Stimulated activated CD4-positive, alpha-beta T cell treated with anti-CD3 and anti-CD28 coated beads, Interleukin-4, amount 100 ng/mL, for 24 hours (primary cell): ENCODE results near the gene ZNRD2.
A peak's percentile ranks its signal among the peaks of the same experiment; 100 is the strongest.
"Not testable (repeated sequence)": the region's sequence is repeated elsewhere in the genome, so short reads cannot be mapped to it uniquely, and the experiment has no call there.

ENCODE experiments used
- DNase-seq: peaks from one replicate; pipeline ENCODE4 v3.0.0-alpha.2; 2020

ZNRD2 gene

DNA sequence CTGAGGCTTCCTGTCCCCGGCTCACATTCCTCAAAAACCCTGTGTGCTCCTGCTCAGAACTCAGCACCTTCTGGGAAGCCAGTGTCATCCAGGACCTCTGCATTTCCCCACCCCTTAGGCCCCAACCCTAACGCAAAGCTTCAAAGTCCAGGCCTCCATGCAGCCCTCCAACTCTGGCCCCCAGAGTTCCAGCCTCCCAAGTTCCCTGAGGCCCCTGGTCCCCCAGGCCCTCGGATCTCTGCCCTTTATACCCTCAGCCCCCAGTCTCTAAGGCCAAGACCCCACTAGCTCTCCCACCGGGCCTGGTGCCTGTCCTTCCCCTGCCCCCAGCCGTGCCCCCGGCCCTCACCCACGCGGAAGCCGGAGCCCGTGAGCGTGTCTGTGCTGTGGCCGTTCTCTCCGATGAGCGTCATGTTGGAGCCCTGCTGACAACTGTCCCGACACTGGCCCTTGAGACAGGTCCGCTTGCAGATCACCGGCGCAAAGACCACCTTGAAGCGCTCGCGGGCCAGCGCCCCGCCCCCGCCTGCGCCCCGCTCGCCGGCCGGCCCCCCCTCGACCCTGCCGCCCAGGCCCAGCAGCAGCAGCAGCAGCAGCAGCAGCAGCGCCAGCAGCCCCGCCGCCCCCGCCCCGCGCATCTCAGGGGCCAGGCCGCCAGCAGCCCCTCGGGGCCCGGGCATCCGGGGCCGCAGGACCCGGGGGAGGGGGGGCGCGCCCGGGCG, 12.8 kb upstream of the ZNRD2 start:
- no peak for DNase-seq

DNA sequence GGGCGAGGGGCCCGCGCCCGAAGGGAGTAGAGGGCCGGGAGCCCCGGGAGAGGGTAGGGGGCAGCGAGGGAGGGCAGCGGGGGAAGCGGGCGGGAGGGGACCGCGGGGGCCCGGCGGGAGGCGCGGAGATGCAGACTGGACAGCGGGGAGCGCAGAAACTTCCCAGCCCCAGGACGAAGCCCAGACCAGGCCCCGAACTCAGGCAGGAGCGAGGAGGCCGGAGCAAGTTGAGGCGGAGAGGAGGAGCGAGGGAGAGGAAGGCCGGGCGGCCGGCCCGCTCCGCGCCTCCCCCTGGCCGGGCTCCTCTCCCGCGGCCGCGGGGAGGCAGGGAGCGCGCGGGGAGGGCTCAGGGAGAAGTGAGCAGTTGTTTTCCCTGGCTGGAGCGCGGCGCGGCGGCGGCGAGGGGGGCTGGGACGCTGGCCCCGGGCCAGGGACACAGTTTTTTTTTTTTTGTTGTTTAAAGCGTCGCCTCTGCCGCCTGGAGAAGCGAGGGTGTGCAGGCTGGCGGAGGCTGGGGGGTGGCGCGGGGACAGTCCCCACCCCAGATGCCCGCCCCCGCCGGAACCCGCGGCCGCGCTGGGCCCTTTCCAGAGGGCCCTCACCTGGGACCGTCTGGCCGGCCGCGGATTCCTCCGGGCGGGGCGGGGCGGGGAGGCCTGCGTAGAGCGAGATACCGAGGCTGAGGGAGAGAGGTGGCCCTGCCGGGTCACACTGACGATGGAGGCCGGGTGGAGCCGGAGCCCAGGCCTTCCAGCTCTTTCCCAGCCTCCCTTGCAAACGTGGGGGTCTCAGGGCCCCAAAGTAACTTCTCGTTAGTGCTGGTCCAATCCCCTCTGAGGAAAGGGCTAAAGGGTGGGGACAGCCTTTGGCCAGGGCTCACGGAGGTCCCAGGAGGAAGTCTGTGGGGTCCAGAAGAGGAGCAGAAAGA, 12.0 kb upstream of the ZNRD2 start, which contains the start of gene LTBP3:
Gene LTBP3 (minus strand): TSS at position 358 of the 928 bp plus-strand sequence. CDS start 400 bp downstream, outside the sequence.
- no peak for DNase-seq

DNA sequence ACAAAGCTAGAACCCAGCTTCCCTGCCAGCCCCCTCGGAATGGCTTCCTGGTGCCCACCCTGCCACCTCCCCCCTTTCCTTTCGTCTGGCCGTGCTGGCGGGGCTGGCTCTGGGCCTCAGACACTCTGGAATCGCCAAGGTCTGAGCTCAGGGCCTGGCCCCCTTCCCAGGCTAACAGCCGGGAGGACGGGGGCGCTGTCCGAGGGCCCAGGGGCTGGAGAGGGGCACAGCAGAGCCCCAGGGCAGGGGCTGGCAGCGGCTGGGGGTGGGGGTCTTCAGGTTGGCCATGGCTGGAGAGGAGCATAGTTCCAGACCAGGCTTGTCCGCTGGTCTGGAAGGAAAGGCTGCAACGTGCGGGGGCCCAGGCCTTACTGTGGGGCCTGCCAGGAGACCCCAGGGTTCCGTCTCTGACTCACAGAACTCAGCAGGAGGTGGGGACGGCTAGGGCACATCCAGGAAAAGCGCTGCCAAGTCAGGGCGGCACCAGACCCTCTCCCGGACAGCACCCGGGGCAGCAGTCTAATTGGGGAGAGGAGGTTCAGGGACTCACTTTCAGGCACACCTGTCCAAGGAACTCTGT, 11.3 kb upstream of the ZNRD2 start:
- DNase-seq, result no peak

DNA sequence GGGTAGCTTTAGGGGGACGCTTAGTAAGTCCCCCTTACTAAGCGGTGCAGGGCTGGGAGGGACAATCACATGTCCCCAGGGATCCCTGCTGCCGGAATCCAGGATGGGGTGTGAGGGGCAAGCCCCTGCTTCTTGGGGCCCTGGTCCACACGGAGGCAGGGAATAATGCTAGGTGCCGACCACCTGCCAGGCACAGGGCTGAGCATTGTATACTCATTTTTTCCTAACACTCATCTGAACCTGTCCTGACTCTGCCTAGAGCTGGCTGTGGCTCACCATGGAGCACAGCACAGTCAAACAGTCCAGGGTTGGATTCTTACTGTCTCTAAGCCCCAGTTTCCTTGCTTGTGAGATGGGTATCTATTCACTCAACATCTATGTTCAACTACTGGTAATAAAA, 10.7 kb upstream of the ZNRD2 start:
- DNase-seq, result no peak

DNA sequence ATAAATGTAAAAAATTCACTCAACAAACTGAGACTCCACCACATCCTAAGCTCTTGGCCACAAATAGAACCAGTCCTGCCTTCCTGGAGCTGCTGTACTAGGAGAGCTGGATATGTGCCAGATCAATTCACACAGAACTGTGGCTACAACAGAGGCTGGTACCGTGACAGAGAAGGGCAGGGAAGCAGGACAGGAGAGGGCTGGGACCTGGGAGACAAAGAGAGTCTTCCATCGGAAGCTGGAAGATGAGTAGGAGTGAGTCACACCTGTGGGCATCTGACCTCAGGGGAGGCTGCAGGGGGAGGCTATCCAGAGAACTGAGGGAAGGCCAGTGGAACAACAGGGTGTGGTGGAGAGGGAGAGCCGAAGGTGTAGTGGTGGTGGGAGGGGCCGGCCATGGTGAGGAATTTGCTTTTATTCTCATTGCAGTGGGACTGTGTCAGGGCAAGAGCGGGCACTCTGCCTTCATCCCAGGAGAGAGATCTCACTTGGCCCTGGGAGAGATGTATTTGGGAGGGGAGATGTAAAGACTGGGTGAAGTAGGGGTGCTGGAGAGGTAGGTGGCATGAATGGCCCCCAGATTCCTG, 10.2 kb upstream of the ZNRD2 start:
- no peak for DNase-seq

DNA sequence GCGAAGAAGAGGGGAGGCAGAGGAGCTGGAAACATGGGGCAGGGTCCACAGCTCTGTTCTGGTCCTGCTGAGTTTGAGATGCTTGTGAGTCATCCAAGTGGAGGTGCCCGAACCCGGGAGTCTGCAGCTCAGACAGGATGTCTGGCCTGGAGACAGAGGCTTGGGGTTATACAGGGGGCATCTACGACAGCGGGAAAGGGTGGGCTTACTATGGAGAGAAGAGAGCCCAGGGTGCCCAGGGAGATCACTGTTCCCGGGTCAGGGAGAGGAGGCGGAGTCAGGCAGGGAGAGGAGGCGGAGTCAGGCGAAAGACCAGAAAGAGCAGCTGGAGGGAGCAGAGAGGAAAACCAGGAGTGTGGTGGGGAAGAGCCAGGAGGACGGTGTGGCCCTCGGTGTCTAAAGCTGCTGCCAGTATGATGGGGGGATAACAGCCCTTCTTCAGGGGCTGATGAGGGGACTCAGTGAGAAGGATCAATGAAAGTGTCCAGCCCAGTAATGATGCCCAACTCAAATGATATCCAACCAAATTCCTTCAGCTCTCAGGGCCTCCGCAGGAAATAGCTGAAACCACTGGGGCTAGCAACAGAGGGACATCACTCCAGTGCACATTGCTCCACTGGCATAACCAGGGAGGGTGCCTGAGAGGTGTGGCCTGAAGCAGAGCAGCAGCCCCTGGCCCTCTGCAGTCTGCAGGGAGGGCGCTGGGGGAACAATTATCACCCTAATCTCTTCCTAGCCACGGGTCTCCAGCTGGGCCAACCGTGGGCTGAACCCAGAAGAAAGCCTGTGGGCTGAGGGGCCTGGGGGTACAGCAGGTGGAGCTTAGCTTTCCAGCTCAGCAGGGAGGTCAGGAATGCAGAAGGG, 9.5 kb upstream of the ZNRD2 start:
- DNase-seq, result no peak

DNA sequence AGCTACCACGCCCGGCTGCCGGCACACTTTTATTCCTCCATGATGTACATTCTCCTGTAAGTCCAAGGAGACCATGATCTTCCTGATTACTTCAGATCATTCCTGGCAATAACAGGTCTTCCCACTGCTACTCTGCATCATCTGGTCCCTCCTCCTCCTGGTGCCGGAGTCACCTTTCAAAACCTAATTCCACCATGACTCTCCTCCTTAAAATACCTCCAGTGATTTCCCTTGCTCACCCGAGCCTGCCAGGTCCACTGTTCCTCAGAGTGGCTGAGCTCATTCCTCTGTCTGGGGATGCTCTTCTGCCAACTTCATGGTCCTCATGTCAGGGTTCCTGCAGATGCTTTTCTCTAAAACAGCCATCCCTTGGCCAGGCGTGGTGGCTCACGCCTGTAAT, 8.3 kb upstream of the ZNRD2 start:
- no peak for DNase-seq

DNA sequence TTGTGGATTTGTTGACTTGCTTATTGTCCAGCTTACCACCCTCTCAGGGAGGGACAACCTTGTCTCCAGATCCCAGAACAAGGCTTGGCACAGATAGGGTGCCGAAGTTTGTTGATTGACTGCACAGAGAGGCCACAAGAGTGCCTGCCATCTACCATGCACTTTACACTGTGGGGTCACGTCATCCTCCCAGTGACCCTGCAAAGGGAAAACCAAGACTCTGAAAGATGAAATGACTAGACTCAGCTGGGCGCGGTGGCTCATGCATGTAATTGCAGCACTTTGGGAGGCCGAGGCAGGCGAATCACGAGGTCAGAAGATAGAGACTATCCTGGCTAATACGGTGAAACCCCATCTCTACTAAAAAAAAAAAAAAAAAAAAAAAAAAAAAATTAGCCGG, 7.5 kb upstream of the ZNRD2 start:
- no peak for DNase-seq

DNA sequence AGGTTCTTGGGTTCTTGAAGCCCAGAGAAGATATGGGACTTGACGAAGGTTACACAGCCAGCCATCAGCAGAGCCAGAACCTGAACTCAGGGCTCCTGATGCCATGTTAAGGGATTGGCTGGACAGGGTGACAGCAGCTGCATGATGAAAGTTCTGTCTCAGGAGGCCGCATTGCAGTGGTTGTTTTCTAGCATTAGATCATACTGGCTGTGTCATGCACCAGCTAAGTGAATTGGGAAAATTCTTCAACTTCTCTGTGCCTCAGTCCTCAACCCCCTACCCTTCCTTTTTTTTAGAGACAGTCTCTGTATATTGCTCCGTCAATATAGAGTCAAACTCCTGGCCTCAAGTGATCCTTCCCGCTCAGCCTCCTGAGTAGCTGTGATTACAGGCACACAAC, 6.7 kb upstream of the ZNRD2 start:
- DNase-seq, result no peak

DNA sequence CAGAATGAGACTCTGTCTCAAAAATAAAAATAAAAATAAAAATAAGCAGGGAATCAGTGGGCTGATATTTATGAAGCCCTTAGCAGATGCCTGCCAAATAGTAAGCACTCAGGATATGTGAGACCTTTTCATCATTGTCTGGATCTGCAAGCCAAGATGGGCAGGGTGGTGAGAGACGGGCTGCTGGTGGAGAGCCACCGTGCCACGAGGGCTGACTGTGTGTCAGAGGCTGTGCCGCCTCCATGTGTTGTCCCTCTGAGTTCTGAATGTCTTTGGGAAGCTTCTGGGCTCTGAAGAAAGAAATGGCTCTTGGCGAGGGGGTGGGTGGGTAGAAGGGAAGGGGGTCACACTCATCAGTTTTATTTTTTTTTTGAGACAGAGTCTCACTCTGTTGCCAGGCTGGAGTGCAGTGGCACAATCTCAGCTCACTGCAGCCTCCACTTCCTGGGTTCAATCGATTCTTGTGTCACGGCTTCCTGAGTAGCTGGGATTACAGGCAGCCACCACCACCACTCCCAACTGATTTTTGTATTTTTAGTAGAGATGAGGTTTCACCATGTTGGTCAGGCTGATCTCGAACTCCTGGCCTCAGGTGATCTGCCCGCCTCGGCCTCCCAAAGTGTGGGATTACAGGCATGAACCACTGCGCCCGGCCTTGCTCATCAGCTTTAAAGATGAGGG, 5.3 kb upstream of the ZNRD2 start:
- DNase-seq, result not testable (repeated sequence)

DNA sequence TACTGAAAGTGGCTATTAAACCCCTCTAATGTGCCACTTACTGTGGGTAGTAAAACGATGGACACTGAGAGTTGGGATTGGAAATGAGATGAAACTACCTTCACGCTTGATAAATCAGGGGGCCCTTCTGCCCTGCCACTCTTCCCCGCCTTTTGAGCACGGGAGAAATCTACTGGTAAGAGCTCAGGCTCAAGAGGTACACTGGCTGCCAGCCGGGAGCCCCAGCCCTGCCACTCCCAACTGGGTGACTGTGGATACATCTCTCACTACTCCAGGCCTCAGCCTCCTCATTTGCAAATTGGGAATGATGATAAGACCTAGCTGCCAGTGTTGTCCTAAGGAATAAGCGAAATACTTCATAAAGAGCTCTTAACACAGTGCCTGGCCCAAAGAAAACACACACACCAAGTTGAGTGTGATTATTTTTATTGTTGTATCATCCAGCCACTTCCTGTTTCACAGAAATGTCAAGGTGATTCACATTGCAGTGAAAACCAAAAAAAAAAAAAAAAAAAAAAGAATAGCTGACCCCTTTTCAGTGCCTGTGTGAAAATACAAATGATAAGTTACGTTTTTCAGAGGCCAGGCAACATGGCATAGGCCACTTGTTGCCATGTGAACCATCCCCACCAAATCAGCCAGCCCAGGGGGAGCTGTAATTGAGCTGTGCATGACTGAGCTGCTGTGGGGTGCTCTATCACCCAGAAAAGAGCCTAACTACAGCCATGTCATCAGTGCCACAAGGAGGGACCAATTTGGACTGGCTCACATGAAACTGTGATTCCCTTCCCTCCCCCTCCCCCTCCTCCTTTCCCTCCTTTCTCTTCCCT, 4.4 kb upstream of the ZNRD2 start:
- no peak for DNase-seq

DNA sequence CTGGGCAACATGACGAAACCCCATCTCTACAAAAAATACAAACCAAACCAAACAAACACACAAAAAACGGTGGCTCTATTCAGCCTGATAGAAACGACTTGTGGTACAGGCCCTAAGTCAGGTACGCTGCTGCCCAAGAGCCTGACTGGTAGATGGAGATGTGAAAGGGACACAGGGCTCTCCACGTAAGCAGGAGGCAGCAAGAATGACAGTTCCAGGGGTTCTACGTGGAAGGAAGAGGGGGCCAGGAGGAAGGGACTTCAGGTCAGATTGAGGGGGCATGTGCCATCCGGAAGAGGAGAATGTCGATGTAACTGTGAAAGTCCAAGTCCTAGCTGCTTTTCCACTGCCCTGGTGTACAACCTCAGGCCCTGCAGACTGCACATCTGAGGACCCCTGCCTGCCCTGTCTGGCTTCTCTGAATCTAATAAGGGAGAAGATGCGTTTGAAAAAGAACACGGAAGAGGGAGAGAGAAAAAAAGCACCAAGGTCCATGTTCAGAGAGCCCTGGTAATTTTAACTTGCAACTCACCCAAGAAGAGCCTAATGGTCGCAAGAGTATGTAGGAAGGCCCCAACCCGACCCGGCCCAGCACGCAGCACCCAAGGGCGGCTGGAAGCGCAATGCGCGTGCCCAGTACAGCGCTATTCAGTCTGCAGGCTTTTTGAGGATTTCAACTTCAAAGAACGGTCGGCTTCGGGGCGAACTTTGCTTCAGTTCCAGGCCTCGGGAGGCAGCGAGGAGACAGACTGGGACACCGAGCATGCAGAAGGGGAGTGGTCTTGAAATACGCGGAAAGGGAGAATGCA, 909 bp upstream of the ZNRD2 start:
- no peak for DNase-seq

DNA sequence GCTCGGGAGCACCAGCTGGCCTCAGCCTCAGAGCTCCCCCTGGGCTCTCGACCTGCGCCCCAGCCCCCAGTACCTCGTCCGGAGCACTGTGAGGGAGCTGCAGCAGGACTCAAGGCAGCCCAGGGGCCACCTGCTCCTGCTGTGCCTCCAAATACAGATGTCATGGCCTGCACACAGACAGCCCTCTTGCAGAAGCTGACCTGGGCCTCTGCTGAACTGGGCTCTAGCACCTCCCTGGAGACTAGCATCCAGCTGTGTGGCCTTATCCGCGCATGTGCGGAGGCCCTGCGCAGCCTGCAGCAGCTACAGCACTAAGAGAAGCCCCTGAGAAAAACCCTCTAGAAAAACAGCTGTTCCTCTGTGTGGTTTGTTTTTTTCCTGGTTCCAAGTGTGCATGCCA, 1.1 kb downstream of the ZNRD2 start:
- no peak for DNase-seq

DNA sequence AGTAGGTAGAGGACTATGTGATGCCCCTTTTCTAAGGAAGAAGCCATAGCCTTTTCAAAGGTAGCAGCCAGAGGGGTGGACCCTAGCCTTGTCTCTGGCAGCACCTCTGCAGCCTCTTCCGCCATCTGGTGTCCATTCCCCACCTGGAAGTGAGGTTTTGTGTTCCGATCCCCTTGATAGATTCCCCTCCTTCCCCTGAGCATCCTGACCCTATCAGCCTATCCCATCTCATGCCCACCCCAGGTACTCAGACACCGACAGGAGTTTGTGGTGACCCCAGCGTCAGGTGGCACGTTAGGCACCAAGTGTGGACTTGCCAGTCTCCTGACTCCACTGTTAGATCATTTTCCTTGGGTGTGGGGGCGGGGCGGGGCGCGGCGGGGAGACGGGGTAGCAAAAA, 1.7 kb downstream of the ZNRD2 start:
- DNase-seq, result no peak

DNA sequence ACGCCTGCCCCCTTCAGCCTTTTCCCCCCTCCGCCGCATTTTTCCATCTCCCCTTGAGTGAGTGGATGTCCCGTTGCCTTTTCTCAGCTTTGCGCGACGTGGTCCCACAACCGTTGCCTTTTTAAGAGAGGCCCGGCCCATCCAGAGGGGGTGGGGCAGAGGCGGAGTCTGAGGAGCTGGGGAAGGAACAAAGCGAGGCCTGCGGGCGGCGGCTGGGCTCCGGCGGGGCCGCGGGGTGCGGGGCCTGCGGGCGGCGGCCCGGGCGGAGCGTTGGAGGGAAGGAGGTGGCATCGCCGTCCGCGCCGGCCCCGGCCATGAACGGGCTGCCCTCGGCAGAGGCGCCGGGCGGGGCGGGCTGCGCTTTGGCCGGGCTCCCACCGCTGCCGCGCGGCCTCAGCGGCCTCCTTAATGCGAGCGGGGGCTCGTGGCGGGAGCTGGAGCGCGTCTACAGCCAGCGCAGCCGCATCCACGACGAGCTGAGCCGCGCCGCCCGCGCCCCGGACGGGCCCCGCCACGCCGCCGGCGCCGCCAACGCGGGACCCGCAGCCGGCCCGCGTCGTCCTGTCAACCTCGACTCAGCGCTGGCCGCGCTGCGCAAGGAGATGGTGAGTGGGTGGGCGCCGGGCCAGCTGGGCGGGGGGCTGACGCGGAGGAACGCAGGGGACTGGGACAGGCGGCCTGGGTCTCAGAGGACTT, 2.2 kb downstream of the ZNRD2 start, which contains the start of gene FAM89B:
Gene FAM89B (plus strand): TSS at position 183 of the 696 bp plus-strand sequence. CDS start 132 bp downstream, at position 315.
- peak; percentile 89 for DNase-seq

DNA sequence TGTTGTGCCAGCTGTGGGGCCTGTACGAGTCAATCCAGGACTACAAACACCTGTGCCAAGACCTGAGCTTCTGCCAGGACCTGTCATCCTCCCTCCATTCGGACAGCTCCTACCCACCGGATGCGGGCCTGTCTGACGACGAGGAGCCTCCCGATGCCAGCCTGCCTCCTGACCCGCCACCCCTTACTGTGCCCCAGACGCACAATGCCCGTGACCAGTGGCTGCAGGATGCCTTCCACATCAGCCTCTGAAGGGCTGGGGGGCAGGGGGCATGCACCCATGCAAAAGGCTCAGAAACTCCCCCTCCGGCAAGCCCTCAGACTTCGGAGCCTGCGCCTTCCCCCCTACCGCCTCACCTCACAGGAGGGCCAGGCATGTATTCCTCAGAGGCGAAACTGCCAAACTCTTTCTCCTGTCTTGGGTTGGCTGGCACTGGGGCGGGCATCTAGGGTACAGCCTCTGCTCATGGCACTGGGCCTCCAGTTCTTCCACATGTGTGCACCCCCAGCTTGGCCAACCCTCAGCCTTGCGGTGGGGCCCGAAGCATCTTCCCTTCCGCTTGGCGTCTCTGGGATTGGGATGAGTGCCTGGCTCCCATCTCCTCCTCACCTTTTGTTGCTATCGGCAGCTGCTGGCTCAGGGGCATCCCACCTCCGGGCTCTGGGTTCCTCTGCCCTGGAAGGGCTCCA, 3.3 kb downstream of the ZNRD2 start:
- no peak for DNase-seq

DNA sequence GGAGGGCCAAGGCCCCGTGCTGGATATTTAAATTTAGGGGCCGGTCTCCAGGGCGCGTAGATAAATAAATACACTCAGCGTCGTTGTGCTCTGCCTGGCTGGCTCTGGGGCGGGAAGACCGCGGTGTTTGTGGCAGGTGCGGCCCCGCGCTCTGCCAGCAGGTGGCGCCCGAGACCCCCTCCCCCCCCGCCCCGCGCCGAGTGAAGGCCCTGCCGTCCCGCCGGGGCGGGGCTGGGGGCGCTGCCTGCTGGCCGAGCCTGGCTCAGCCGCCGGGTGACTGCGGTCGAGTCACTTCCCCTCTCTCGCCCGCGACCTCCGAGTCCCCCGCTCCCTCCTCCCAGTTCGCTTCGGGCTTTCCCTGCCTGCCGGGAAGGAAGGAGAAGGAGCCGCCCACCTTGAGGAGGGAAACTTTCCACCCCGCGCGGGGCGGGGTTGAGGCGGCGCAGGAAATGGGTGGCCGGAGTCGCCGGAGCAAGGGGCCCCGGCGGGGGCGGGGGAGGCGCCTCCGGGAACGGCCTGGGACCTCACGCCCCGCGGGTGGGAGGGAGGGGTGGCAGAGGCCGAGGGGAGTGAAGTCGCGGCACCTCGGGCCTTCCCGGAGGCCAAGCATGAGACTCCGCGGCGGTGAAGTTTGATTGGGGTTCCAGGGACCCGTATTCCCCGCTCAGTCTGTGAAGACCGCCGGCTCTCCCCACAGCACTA, 4.0 kb downstream of the ZNRD2 start:
- peak; percentile 86 for DNase-seq
